Endothelial cell of hepatic sinusoid (primary cell): ENCODE measurements around the gene PTPRO.

Source experiments
- in situ Hi-C: cut with HindIII; loops from 2 replicates; pipeline ENCODE4 v1.10.0; 2017; ENCODE audit warnings: low sequenced_read_pairs

PTPRO gene

DNA sequence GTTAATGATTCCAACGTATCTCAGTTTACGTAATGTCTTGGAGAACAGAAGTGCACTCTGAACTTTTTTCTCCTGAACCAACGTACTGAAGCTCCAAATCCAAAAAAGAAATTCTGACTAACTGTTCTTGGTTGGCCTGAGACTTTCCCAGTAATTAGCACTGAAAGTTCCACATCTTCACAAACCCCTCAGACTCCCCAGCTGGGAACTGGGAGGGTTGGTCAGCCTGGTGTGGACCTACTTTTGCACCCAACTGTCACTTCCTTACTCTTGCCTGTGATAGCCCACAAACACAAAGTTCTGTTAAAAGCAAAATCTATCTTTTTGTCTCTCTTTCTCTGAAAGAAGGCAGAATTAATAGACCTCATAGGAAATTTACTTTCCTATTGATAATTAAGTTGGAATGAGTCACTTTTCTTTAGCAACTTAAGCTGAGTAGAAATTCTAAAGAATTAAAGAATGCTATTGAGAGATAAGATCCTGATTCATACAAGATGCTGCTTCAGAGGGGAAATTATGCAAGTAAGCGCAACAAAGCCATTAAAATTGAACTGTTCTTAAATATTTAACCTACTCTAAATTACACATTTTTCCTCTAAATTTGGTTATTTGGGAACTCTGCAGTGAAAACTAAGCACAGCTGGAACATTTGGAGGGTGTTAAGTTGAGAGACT, 311.8 kb downstream of the PTPRO start:
- in situ Hi-C loops = no loop called here

DNA sequence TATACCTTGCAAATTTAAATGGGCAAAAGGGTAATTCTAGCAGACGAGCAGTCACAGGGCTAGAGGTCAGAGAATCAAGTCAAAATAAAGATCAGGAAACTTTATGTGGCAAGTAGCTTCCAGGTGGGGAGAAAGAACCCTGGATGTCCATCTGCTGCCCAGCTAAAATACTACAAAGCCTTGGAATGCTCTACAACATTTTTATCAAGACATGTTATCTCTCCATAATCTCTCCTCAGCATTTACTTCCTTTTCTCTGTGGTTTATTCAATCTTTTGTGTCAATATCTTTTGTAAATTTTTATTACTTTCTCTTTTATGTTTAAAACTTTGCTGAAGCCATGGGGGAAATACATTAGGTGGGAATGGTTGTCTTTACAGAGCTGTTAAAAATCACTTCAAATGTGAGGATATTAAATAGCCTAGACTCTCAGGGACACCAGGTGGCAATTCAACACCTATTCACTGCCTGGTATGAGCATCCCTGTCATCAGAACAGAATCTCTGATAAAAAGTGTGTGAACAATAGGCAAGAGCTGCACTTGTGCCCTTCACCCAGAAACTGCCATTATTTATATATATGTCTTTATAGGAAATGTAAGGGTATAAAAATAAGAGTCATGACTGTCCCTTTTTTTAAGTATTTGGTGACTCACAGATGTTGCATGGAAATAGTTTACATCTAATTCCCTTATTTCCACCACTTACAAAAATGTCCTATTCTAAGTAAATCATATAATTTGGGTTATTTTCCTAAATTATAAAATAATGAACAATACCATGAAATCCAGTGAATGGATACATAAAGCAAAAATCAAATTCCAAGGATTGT, 314.0 kb downstream of the PTPRO start:
- in situ Hi-C loops = no loop called here

DNA sequence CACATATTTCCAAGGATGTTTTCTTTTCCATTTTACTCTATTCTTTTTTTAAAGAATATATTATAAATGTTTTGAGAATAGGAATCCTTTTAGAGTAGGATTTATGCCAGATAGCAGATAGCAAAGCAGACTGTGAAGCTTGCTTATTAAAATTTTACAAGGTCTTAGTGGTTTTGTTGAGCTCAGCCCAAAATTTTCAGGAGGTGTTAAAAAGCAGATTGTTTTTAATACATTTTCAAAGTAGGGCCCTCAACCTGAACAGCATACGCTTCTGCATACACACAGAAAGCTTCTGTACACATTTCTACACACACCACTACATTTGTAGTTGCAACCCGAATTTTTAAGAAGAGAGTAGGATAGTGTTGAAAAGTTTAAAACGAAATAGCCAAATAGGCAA, 315.9 kb downstream of the PTPRO start:
- in situ Hi-C loops = no loop called here

DNA sequence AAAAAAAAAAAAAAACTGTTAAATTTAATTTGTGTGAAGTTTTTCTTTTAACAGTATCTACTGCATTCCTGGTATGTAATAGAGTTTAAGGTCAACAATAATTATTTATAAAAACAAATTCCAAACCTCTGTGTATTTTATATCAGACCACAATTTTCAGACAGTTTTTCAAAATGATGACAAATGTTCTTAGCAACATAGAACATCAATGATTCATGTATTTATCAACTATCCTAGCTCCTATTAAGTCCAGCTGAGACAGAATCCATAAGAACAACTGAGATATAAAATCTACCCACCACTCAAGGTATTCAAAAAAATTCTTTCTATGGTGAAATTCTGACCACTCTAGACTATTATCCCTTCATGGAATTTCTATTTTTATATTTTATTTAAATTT, 322.4 kb downstream of the PTPRO start:
- in situ Hi-C loops = no loop called here

DNA sequence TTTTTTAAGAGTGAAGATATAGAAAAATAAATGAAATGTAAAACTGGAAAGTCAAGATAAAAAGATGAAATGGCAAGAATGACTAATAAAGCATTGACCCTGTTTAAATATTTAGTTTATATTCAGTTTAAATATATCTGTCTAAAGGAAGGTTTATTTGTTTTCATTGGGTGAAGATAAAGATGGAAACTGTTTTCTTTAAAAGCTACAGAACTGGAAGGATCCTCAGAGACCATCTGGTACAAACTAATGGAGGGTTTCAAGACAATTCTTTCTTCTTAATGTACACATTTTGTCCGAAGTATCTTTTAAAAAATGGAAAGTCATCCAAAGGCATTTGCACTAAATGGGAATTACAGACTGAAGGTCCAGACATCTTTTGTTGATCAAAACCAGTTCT, 324.3 kb downstream of the PTPRO start:
- in situ Hi-C loops = no loop called here
